ELR (cell line): ENCODE measurements around the gene BBS1.
"Not testable (repeated sequence)": the region's sequence is repeated elsewhere in the genome, so short reads cannot be mapped to it uniquely, and the experiment has no call there.

ENCODE experiments used
- DNase-seq: peaks from one replicate; pipeline ENCODE4 v3.0.0-alpha.2; 2015; ENCODE audit warnings: low read depth

Gene BBS1

GRCh38 chr11:66579017-66579606 lies 68.7 kb downstream of the BBS1 start:
- peak; percentile 76 for DNase-seq

GRCh38 chr11:66580803-66581202 lies 70.4 kb downstream of the BBS1 start:
- DNase-seq = no peak

GRCh38 chr11:66581261-66581660 lies 70.8 kb downstream of the BBS1 start:
- DNase-seq = no peak

- DNase-seq = not testable (repeated sequence)
Measured at GRCh38 chr11:66582565-66583147, 72.2 kb downstream of the BBS1 start.
